Measurements from ENCODE around the gene ACSF3. TPM values are rescaled to one million over a fixed set of nuclear protein-coding genes. Genes with fewer than 3 reads are reported as not detected.
A peak's percentile ranks its signal among the peaks of the same experiment; 100 is the strongest.

ACSF3 gene
- total RNA-seq, 2 donors from 2014 or later = 14.9 to 16.2 TPM

GRCh38 chr16:89136931-89137330, 43.3 kb downstream of the ACSF3 start:
- ATAC-seq (no peak), DNase-seq (peak; percentile 12)
- intact Hi-C loops (cut with DNase I) = no loop called here

- intact Hi-C loops (cut with DNase I) = no loop called here
- ATAC-seq (no peak), DNase-seq (peak; percentile 10)
These were observed 44.2 kb downstream of the ACSF3 start for GRCh38 chr16:89137666-89138512.

DNA sequence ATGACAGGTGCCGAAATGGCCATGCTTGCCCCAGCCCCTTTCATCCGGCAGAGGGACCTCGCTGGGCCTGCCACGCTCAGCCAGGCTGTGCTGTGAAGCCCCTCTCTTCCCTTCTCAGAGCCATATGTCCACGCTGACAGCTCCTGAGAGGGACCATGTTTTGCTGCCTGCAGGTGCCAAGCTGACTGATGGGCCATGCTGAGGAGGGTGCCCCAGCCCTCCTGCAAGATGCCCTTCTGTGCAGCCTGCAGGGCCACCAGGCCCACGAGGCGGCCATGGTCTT, 44.8 kb downstream of the ACSF3 start:
- DNase-seq (no peak), ATAC-seq (no peak)
- intact Hi-C loops (cut with DNase I) = no loop called here

DNA sequence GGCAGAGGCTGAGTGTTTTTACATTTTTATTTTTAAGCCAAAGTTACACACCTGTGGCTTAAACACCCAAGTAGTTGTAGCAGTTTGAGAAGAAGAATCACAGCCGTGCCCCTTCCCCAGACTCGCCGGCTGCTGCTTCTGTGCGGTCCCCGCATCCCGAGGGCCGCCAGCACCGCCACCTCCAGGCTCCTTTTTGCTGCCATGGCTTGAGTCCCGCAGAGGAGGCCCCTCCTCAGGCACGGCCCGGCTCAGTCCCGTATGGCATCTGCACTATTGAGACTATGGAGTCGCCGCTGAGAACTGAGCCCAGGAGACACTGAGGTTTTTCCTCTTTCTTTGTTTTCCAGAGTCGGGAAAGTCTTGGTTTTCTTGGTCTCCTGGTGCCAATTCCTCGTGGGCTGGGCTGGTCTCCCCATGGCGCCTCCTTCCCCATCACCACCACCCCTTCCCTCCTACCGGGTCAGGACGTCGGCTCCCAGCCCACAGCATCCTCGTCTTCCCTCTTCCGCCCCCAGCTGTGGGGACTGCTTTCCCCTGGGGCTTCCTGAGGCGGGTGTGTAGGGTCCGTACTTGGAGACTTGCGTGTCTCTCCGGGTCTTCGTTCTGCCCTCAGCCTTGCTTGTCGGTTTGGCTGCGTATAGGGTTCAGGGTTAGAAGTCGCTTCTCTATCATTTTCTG, 45.3 kb downstream of the ACSF3 start:
- DNase-seq = no peak

GRCh38 chr16:89139907-89140361, 46.3 kb downstream of the ACSF3 start:
- ATAC-seq (no peak), DNase-seq (no peak)
- intact Hi-C loops (cut with DNase I) = no loop called here

More for the DNA sequence above, 45.3 kb downstream of the ACSF3 start:
- no peak for ATAC-seq
- intact Hi-C loops (cut with DNase I) = no loop called here

DNA sequence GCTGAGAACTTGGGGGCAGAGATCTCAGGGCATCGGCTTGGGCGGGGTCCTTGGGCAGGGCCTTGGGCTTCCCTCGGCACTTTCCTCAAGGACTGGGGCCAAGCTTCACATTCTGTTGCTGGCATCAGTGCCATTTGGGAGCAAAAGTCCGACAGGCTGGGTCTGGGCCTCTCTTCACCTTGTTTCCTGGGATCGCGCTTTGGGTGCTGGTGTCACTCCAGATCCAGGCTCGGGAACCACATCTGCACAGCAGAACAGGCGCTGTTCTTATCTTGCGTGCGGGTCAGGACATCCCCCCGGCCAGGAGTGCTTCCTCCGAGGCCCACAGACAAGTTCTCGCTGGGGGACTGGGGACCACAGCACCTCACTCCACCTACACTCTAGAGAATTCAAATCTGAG, 46.7 kb downstream of the ACSF3 start:
- ATAC-seq (no peak), DNase-seq (no peak)
- intact Hi-C loops (cut with DNase I) = no loop called here

DNA sequence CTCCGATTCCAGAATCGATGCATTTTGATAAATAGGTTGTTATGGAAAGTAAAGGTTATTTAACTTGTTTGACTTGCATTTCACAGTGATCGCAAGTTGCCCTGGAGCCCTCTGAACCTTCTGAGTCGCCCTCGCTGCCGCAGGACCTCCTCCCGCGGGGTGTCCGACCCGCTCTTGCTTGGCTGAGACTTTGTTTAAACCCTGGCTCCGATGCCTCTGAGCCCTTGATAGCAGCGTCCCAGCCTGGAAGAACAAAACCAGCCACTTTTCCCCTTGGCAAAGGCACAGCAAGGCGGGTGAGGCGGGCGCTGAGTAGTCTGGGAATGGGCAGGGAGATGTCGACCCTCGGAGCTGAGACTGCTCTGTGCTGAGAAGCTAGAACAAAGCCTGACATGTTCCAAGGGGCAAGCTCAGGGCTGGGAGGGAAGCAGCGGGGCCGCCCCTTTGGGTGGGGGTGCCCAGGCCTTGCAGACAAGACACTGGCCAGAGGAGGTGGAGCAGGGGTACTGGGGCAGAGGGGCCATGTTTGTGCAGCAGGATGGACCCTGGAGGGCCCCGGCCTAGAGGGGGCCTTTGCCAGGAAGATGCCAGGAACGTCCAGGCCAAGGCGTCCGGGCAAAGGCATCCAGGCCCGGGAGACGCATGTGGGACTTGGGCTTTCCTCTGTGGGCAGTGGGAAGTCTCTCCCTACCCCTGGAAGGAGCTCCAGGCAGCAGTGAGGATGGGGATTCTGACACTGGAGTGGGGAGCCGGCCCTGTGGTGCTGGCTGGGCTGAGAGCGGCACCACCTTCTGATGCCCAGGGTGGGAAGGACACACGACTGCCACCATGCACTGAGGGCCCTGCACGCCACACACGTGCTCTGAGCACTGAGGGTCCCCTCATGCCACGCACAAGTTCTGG, 47.6 kb downstream of the ACSF3 start:
- DNase-seq (peak; percentile 15), ATAC-seq (no peak)
- intact Hi-C loops (cut with DNase I) = no loop called here

GRCh38 chr16:89141884-89142267, 48.2 kb downstream of the ACSF3 start:
- DNase-seq = peak; percentile 8
- intact Hi-C loops (cut with DNase I) = no loop called here
- no peak for ATAC-seq

DNA sequence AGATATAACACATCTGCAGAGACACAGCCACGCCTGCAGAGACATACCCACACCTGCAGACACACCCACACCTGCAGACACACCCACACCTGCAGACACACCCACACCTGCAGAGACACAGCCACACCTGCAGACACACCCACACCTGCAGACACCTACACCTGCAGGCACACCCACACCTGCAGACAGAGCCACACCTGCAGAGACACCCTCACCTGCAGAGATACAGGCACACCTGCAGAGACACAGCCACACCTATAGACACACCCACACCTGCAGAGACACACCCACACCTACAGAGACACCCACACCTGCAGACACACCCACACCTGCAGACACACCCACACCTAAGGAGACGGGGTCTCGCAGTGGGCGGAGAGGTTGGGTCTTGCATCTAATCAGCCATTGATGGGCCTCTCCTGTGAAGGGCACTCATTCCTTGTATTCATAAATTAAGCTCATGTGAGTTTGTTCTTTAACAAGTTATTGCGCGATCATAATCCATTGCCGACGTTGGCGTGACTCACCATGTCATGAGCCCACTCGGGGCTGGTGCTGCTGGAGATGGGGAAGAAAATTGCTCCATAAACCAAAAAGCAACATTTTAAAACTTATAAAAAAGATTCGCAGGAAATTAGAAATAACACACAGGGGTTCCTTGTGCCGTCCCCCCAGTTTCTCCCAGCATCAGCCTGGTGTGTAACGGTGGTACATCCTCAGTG, 49.0 kb downstream of the ACSF3 start:
- ATAC-seq (no peak), DNase-seq (no peak)
- intact Hi-C loops (cut with DNase I) = no loop called here

GRCh38 chr16:89143201-89143741, 49.6 kb downstream of the ACSF3 start:
- no peak for ATAC-seq
- intact Hi-C loops (cut with DNase I) = no loop called here
- DNase-seq = no peak

- intact Hi-C loops (cut with DNase I) = no loop called here
- ATAC-seq = no peak
- no peak for DNase-seq
These were observed 50.4 kb downstream of the ACSF3 start for GRCh38 chr16:89143911-89144675.

- no peak for ATAC-seq
- no peak for DNase-seq
- intact Hi-C loops (cut with DNase I) = no loop called here
These were observed 51.0 kb downstream of the ACSF3 start for GRCh38 chr16:89144681-89145080.

GRCh38 chr16:89145406-89146161, 51.9 kb downstream of the ACSF3 start:
- ATAC-seq = no peak
- intact Hi-C loops (cut with DNase I) = no loop called here
- no peak for DNase-seq

- ATAC-seq (no peak), DNase-seq (no peak)
- intact Hi-C loops (cut with DNase I) = no loop called here
These were observed 52.8 kb downstream of the ACSF3 start for GRCh38 chr16:89146211-89147005.

DNA sequence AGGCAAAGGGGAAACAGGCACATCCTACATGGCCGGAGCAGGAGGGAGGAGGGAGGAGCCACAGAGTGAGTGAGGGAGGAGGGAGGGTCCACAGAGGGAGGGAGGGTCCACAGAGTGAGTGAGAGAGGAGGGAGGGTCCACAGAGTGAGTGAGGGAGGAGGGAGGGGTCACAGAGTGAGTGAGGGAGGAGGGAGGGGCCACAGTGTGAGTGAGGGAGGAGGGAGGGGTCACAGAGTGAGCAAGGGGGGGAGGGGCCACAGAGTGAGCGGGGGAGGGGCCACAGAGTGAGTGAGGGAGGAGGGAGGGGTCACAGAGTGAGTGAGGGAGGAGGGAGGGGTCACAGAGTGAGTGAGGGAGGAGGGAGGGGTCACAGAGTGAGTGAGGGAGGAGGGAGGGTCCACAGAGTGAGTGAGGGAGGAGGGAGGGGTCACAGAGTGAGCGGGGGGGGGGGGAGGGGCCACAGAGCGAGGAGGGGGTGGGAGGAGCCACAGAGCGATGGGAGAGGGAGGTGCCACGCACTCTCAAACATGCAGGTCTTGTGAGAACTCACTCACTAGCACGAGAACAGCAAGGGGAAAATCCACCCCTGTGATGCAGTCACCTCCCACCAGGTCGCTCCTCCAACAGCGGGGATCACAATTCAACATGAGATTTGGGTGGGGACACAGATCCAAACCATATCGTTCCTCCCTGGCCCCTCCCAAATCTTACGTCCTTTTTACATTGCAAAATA, 53.6 kb downstream of the ACSF3 start:
- no peak for ATAC-seq
- intact Hi-C loops (cut with DNase I) = no loop called here
- DNase-seq = no peak

GRCh38 chr16:89149386-89149785, 55.7 kb downstream of the ACSF3 start:
- intact Hi-C loops (cut with DNase I) = no loop called here
- ATAC-seq (no peak), DNase-seq (no peak)
